Measurements from ENCODE around the gene CEP104.

DNA sequence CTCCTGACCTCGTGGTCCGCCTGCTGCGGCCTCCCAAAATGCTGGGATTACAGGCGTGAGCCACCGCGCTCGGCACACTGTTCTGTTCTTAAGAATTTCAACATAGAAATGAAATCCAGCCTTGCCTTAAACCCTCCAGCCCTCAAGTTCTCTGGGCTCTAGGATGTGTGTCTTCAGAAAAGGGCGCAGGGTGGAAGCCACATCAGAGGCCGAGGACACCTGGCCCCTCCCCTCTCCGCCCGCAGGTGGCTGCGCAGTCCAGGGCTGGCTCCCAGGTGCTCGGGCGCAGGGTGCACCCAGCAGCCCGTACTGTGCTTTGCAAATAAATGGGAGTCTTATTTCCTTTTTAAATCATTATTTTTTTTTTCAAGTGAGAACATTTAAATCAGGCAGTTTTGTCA, 45.1 kb upstream of the CEP104 start:
- TF ChIP-seq, protein P1, sequence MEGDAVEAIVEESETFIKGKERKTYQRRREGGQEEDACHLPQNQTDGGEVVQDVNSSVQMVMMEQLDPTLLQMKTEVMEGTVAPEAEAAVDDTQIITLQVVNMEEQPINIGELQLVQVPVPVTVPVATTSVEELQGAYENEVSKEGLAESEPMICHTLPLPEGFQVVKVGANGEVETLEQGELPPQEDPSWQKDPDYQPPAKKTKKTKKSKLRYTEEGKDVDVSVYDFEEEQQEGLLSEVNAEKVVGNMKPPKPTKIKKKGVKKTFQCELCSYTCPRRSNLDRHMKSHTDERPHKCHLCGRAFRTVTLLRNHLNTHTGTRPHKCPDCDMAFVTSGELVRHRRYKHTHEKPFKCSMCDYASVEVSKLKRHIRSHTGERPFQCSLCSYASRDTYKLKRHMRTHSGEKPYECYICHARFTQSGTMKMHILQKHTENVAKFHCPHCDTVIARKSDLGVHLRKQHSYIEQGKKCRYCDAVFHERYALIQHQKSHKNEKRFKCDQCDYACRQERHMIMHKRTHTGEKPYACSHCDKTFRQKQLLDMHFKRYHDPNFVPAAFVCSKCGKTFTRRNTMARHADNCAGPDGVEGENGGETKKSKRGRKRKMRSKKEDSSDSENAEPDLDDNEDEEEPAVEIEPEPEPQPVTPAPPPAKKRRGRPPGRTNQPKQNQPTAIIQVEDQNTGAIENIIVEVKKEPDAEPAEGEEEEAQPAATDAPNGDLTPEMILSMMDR (IDR thresholded peaks at IDR 0.05 in 8 of 11, conservative IDR thresholded peaks at IDR 0.05 in 3 of 11), result no peak
- TF ChIP-seq POLR2AphosphoS5 (IDR thresholded peaks at IDR 0.05) (no peak), POLR2A (IDR thresholded peaks at IDR 0.05) (no peak)

Measured in spleen (tissue), 7 donors.